Panc1 (cell line): ENCODE data around the gene TF.

Experiments
- TCF7L2 ChIP-seq: IDR thresholded peaks from 2 replicates; pipeline ENCODE4 v1.6.1; 2011; ENCODE audit warnings: mild to moderate bottlenecking, low read depth, low read length, inconsistent platforms
- TF ChIP-seq, protein P1 (sequence below): fragments of 450-650 bp; IDR thresholded peaks from 2 replicates; pipeline ENCODE4 v1.5.1; 2017; ENCODE audit warnings: mild to moderate bottlenecking

DNA sequence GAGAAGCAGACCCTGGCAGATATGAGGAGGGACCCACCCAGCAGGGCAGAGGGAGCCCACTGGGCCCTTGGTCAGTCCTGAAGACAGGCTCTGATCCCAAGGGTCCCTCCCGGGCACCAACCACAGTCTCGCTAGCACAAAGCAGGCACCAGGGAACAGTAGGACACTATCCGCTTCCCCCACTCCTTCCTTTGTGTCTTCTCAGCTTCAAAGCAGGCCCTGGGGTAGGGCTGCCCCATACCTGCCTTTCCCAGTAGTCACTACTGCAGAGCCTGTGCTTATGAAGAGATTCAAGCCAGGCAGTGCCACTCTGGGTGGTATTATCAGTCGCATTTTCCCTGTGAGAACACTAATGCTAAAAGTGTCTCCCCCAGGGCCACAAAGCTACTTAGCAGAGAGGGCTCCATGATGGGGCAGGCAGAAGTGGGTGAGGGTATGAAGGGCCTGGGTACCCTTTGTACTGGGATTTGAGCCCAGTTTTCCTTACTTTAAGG is 92.2 kb downstream of the TF start:
- TF ChIP-seq, protein P1, sequence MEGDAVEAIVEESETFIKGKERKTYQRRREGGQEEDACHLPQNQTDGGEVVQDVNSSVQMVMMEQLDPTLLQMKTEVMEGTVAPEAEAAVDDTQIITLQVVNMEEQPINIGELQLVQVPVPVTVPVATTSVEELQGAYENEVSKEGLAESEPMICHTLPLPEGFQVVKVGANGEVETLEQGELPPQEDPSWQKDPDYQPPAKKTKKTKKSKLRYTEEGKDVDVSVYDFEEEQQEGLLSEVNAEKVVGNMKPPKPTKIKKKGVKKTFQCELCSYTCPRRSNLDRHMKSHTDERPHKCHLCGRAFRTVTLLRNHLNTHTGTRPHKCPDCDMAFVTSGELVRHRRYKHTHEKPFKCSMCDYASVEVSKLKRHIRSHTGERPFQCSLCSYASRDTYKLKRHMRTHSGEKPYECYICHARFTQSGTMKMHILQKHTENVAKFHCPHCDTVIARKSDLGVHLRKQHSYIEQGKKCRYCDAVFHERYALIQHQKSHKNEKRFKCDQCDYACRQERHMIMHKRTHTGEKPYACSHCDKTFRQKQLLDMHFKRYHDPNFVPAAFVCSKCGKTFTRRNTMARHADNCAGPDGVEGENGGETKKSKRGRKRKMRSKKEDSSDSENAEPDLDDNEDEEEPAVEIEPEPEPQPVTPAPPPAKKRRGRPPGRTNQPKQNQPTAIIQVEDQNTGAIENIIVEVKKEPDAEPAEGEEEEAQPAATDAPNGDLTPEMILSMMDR, result no peak
- no peak for TF ChIP-seq TCF7L2
